Adrenal gland (tissue), 5 donors: Measurements from ENCODE around the gene TM4SF4.

ENCODE experiments used
- POLR2A ChIP-seq, 2 donors: fragments of 450-650 bp; IDR thresholded peaks; one replicate each; pipeline ENCODE4 v1.6.1; 2017; ENCODE audit warnings: antibody characterized with exemption in 2 of 2, mild to moderate bottlenecking in 2 of 2, moderate library complexity in 1 of 2
- TF ChIP-seq, protein P1 (sequence below), 6 experiments: fragments of 450-650 bp in 4 of 6; fragments of 200-600 bp in 2 of 6; sonication (generic) in 1 of 6; IDR thresholded peaks; 1 replicate in 5 of 6; 2 replicates in 1 of 6; pipeline versions ENCODE4 v1.5.1 to v1.8.0; 2016 to 2021; ENCODE audit warnings: antibody characterized with exemption in 6 of 6, mild to moderate bottlenecking in 2 of 6, moderate library complexity in 1 of 6
- donor health status: DM: no; HTN: no; CAD: no.

- TF ChIP-seq POLR2A (IDR thresholded peaks at IDR 0.05), result no peak
- TF ChIP-seq, protein P1, sequence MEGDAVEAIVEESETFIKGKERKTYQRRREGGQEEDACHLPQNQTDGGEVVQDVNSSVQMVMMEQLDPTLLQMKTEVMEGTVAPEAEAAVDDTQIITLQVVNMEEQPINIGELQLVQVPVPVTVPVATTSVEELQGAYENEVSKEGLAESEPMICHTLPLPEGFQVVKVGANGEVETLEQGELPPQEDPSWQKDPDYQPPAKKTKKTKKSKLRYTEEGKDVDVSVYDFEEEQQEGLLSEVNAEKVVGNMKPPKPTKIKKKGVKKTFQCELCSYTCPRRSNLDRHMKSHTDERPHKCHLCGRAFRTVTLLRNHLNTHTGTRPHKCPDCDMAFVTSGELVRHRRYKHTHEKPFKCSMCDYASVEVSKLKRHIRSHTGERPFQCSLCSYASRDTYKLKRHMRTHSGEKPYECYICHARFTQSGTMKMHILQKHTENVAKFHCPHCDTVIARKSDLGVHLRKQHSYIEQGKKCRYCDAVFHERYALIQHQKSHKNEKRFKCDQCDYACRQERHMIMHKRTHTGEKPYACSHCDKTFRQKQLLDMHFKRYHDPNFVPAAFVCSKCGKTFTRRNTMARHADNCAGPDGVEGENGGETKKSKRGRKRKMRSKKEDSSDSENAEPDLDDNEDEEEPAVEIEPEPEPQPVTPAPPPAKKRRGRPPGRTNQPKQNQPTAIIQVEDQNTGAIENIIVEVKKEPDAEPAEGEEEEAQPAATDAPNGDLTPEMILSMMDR (IDR thresholded peaks at IDR 0.05), result no peak
Observed at GRCh38 chr3:149534671-149535332, 60.3 kb downstream of the TM4SF4 start.
